Measurements from ENCODE around the gene DOCK3.
"Not testable (repeated sequence)": the region's sequence is repeated elsewhere in the genome, so short reads cannot be mapped to it uniquely, and the experiment has no call there.

The DOCK3 gene

GRCh38 chr3:51221959-51222358 lies 547.2 kb downstream of the DOCK3 start:
- no peak for DNase-seq (ENCODE audit: low spot score)

DNA sequence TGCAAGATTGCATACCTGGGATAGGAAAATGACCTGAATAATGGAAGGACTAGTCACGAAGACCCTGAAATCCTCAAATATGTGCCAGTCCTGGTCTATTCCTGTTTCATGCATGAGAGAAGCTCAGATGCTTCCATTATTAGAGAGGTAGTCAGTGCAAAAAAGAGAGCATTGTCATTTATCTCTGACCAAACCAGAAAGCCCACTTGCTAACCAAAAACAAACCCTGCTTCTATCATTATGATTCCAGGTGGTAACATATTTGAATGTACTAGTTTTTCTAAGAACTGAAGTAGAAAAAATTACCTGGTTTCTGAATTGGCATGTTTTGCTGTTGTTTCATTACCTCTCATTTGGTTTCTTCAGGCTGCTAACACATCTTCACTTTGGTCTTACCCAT lies 549.6 kb downstream of the DOCK3 start:
- DNase-seq (ENCODE audit: low spot score), result no peak

- DNase-seq (ENCODE audit: low spot score), result no peak
Observed at GRCh38 chr3:51224843-51225242, 550.1 kb downstream of the DOCK3 start.

- DNase-seq (ENCODE audit: low spot score), result no peak
Observed at GRCh38 chr3:51242939-51243338, 568.2 kb downstream of the DOCK3 start.

GRCh38 chr3:51243924-51244323 lies 569.2 kb downstream of the DOCK3 start:
- DNase-seq (ENCODE audit: low spot score), result no peak

- DNase-seq (ENCODE audit: low spot score), result no peak
Observed at GRCh38 chr3:51245867-51246266, 571.1 kb downstream of the DOCK3 start.

- DNase-seq (ENCODE audit: low spot score), result no peak
Observed at GRCh38 chr3:51257870-51258269, 583.1 kb downstream of the DOCK3 start.

- not testable (repeated sequence) for DNase-seq (ENCODE audit: low spot score)
Observed at GRCh38 chr3:51264166-51264565, 589.4 kb downstream of the DOCK3 start.

- DNase-seq (ENCODE audit: low spot score), result no peak
Observed at GRCh38 chr3:51268132-51268531, 593.4 kb downstream of the DOCK3 start.

DNA sequence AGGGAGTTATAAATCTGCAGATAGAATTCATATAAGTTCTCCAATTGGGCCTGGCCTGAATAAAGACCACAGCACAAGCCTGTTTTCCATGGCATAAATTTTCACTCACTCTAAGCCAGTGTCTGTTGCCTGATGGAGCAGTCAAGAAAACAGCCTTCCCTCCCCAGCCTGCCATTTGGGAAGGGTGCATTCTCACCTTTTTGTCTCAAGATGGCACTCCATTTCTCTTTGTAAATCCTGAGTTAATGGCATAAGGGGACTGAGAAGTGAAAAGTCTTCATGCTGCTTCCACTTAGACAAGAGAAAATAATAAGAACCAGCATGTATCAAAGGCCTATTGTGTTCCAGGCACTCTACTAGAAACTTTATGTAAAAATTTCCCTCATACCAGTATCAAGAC lies 594.7 kb downstream of the DOCK3 start:
- DNase-seq (ENCODE audit: low spot score), result no peak

- no peak for DNase-seq (ENCODE audit: low spot score)
Observed at GRCh38 chr3:51270559-51270958, 595.8 kb downstream of the DOCK3 start.

DNA sequence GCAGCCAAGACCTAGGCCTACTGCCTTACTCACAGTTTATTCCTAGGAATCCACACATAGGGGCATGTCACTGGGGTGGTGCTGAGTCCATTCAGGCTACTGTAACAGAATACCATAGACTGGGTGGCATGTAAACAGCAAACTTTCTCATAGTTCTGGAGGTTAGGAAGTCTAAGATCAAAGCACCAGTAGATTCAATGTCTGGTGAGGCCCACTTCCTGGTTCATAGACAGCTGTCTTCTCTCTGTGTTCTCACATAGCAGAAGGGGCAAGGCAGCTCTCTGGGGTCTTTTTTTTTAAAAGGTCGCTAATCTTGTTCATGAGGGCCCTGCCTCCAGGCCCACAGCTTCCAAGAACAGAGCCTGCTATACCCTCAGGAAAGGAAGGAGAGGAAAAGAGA lies 596.4 kb downstream of the DOCK3 start:
- no peak for DNase-seq (ENCODE audit: low spot score)

- DNase-seq (ENCODE audit: low spot score), result no peak
Observed at GRCh38 chr3:51274052-51274451, 599.3 kb downstream of the DOCK3 start.

- DNase-seq (ENCODE audit: low spot score), result no peak
Observed at GRCh38 chr3:51275111-51275805, 600.5 kb downstream of the DOCK3 start.

GRCh38 chr3:51276046-51276445 lies 601.3 kb downstream of the DOCK3 start:
- no peak for DNase-seq (ENCODE audit: low spot score)

DNA sequence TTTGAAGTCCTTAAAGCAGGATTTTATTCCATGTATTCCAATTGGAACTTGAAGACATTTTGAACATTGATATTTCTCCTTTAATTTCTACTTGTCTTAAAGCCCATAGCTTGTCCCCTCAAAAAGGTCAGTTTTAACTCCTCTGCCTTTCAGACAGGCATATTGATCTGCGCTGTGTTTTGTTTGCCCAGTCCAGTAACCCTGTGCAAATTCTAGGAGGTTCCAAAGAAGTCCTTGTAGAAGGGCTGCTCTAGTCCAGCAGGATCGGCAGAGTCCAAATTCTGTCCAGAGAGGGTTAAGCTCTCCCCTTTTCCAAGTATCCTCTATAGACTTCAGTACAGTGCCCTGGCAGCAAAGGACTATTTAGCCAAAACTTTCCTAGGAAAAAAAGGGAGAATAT lies 604.7 kb downstream of the DOCK3 start:
- no peak for DNase-seq (ENCODE audit: low spot score)

DNA sequence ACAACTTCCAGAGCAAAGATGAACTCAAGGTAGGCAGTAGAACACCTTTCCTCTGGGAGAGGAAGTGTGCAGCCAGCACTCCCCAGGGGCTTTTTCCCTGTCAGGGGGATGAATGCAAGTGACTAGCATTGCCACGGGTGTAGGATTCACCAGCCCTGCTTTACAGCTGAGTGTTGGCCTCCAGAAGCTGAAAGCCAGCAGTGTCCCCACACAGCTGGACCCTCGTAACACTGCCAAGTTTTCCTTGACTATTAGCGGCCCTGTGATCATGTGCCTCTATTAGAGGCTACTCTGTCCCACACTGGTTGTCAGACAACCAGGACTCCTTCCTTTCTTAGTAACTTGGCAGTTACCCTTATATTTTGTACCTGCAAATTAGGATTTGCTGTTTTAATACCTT lies 605.4 kb downstream of the DOCK3 start:
- no peak for DNase-seq (ENCODE audit: low spot score)

- no peak for DNase-seq (ENCODE audit: low spot score)
Observed at GRCh38 chr3:51282931-51283330, 608.2 kb downstream of the DOCK3 start.

DNA sequence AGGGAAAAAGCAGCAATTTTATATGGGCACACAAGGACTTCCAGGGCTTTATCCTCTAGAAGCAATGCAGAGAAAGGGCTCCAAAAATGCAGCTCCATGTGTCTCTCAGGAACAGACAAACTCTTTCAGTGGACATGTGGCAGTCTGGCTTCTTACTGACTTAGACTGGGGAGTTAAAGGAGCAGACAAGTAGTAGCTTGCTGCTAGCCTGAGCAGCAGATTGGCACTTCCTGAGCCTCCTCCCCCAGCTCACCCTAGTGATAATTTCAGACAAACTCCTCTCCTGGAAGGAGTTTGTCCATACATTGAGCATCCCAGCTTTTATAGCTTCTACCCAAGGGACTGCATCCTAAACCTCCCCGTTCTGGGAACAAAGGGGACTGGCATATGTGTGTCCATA lies 608.7 kb downstream of the DOCK3 start:
- DNase-seq (ENCODE audit: low spot score), result no peak

DNA sequence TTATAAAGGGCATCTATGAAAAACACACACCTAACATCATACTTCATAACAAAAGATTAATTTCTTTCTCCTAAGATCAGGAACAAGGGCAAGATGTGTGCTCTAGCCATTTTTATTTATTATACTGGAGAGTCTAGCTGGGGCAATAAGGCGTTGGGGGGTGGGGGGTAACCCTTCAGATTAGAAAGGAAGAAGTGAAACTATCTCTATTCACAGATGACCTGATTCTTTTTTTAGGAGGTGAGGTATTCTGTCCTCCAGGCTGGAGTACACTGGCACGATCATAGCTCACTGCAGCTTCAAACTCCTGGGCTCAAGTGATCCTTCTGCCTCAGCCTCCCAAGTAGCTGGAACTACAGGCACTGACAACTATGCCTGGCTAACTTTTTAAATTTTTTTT lies 620.9 kb downstream of the DOCK3 start:
- no peak for DNase-seq (ENCODE audit: low spot score)

- no peak for DNase-seq (ENCODE audit: low spot score)
Observed at GRCh38 chr3:51297333-51297732, 622.6 kb downstream of the DOCK3 start.

- DNase-seq (ENCODE audit: low spot score), result no peak
Observed at GRCh38 chr3:51304230-51304629, 629.5 kb downstream of the DOCK3 start.

DNA sequence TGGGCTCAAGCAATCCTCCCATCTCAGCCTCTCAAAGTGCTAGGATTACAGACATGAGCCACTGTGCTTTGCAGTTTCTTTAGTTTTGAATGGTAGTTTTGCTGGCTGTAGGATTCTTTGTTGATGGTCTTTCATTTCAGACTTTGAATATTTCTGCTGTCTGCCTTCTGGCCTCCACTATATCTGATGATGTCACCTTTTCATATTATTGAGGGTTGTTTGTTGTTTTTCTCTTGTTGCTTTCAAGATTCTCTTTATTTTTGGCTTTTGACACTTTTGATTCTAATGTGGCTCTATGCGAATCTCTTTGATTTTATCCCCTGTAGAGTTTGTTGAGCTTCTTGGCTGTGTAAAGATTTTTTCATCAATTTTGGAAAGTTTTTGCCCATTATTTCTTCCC lies 631.4 kb downstream of the DOCK3 start:
- DNase-seq (ENCODE audit: low spot score), result no peak

- DNase-seq (ENCODE audit: low spot score), result no peak
Observed at GRCh38 chr3:51307458-51307857, 632.7 kb downstream of the DOCK3 start.

All from hematopoietic multipotent progenitor cell treated with erythropoietin and hydrocortisone succinate and interleukin-3 and kit ligand, for 17 days (in vitro differentiated cells).